Measurements from ENCODE around the gene FGD6.

The FGD6 gene

GRCh38 chr12:95073698-95074520 lies 143.4 kb downstream of the FGD6 start:
- no peak for DNase-seq

GRCh38 chr12:95072900-95073697 lies 144.2 kb downstream of the FGD6 start, which contains the start of gene NR2C1:
Gene NR2C1, minus strand, starts transcription at chr12:95073618. Its CDS starts 6,234 bp downstream, at chr12:95067384.
- DNase-seq, result peak; percentile 68 to 91

DNA sequence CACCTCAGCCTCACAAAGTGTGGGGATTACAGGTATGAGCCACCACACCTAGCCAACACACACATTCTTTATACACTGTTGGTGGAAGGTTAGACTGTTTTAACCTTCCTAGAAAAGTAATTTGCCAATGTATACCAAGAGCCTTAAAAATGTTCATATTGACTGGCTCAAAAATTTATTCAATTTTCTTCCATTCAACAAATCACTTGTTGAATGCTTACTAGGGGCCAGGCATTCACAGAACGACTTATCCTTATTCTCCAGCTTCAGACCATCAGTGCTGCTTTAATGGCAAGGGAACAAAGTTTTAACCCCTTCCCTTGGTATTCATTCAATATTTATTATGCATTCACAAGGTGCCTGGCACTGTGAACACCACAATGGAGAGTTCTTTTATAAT lies 146.9 kb downstream of the FGD6 start:
- DNase-seq, result no peak

- DNase-seq, result no peak
Observed at GRCh38 chr12:95066091-95066855, 151.0 kb downstream of the FGD6 start.

- DNase-seq, result no peak
Observed at GRCh38 chr12:95060951-95061350, 156.3 kb downstream of the FGD6 start.

DNA sequence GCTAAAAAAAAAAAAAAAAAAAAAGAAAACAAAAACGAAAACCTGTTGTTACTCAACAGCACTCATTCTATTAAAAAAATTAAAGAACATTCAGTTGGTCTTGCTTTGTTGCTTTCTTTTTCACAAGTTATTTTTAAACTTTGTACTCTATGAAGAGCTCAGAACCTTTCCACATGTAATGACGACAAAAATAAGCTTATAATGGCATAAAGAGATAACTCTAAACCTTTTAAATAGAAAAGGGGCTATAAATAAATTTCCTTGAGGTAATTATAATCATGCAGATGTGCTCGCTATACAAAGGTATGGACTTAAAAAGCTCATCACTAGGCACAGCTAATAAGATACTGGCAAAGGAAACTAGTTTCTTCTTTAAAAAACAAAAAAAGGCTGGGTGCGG lies 157.3 kb downstream of the FGD6 start:
- no peak for DNase-seq

GRCh38 chr12:95057424-95057823 lies 159.8 kb downstream of the FGD6 start:
- DNase-seq, result no peak

- no peak for DNase-seq
Observed at GRCh38 chr12:95055057-95055456, 162.2 kb downstream of the FGD6 start.

DNA sequence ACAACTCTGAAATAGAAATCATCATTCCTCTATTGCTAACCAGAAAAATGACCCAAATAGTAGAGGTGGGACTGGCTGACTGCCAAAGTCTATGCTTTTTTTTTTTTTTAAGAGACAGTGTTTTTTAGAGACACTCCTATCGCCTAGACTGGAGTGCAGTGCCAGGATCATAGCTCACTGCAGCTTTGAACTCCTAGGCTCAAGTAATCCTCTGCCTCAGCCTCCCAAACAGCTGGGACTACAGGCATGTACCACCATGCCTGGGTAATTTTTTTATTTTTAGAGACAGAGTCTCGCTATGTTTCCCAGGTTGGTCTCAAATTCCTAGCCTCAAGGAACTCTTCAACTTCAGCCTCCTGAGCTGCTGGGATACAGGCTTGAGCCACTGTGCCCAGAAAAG lies 163.1 kb downstream of the FGD6 start:
- DNase-seq, result no peak

- DNase-seq, result no peak
Observed at GRCh38 chr12:95051241-95051640, 166.0 kb downstream of the FGD6 start.

DNA sequence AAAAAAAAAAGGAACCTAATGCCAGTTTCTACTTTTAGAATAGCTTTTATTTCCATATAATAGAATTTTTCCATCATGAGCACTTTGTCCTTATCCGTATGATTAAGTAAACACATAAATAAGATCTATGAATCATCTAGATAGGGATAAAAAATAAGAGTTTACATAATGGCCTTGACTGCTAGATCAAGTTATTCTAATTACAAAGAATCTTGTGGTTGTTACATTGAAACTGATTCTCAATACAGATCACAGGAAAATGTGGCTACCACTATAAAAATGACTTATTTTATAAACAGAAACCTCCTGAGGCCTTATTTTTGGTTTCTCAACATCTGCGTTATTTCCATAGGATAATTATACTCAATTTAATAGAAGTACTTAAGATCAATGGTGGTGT lies 179.4 kb downstream of the FGD6 start:
- no peak for DNase-seq

- no peak for DNase-seq
Observed at GRCh38 chr12:95034750-95035149, 182.5 kb downstream of the FGD6 start.

All from NCI-H446 (cell line).